HT-29 (cell line): Measurements from ENCODE around the gene DMD. TPM values are rescaled to one million over a fixed set of nuclear protein-coding genes. Genes with fewer than 3 reads are reported as not detected.
"Not testable (repeated sequence)": the region's sequence is repeated elsewhere in the genome, so short reads cannot be mapped to it uniquely, and the experiment has no call there.

ENCODE experiments used
- DNase-seq: peaks from one replicate; pipeline ENCODE4 v3.0.0-alpha.2; 2015; ENCODE audit warnings: low spot score
- total RNA-seq: library from RNA; depleted of rRNA; stranded (reverse); fragments of >200 nt; shearing (Covaris generic); gene quantifications from 2 replicates; pipeline ENCODE4 v1.2.3, GENCODE V29; 2014

DMD gene
- total RNA-seq, 1 experiment from 2014 or later: not detected

GRCh38 chrX:31461266-31461665 lies 1750.1 kb downstream of the DMD start:
- DNase-seq: no peak

- DNase-seq: no peak
These were observed 1752.0 kb downstream of the DMD start for GRCh38 chrX:31459361-31459760.

- no peak for DNase-seq
These were observed 1761.4 kb downstream of the DMD start for GRCh38 chrX:31449965-31450364.

- no peak for DNase-seq
These were observed 1762.3 kb downstream of the DMD start for GRCh38 chrX:31449081-31449480.

GRCh38 chrX:31445542-31445941 lies 1765.8 kb downstream of the DMD start:
- no peak for DNase-seq

- DNase-seq: no peak
These were observed 1767.7 kb downstream of the DMD start for GRCh38 chrX:31443654-31444053.

GRCh38 chrX:31440546-31440945 lies 1770.8 kb downstream of the DMD start:
- no peak for DNase-seq

- DNase-seq: no peak
These were observed 1774.9 kb downstream of the DMD start for GRCh38 chrX:31436424-31436823.

- DNase-seq: no peak
These were observed 1775.8 kb downstream of the DMD start for GRCh38 chrX:31435592-31435991.

GRCh38 chrX:31433856-31434255 lies 1777.5 kb downstream of the DMD start:
- DNase-seq: no peak

- DNase-seq: no peak
These were observed 1781.4 kb downstream of the DMD start for GRCh38 chrX:31429915-31430314.

- DNase-seq: peak; percentile 52
These were observed 1787.7 kb downstream of the DMD start for GRCh38 chrX:31423609-31424189.

- DNase-seq: no peak
These were observed 1789.9 kb downstream of the DMD start for GRCh38 chrX:31421441-31421840.

- DNase-seq: no peak
These were observed 1790.6 kb downstream of the DMD start for GRCh38 chrX:31420711-31421151.

- no peak for DNase-seq
These were observed 1791.0 kb downstream of the DMD start for GRCh38 chrX:31420302-31420701.

- DNase-seq: no peak
These were observed 1814.2 kb downstream of the DMD start for GRCh38 chrX:31397119-31397518.

- no peak for DNase-seq
These were observed 1818.8 kb downstream of the DMD start for GRCh38 chrX:31392513-31392912.

GRCh38 chrX:31388946-31389345 lies 1822.4 kb downstream of the DMD start:
- DNase-seq: no peak

GRCh38 chrX:31384471-31384870 lies 1826.9 kb downstream of the DMD start:
- DNase-seq: no peak

- no peak for DNase-seq
These were observed 1827.4 kb downstream of the DMD start for GRCh38 chrX:31383991-31384390.

- not testable (repeated sequence) for DNase-seq
These were observed 1832.4 kb downstream of the DMD start for GRCh38 chrX:31378973-31379372.

- DNase-seq: not testable (repeated sequence)
These were observed 1833.5 kb downstream of the DMD start for GRCh38 chrX:31377821-31378220.

GRCh38 chrX:31376408-31377022 lies 1834.8 kb downstream of the DMD start:
- DNase-seq: no peak

- no peak for DNase-seq
These were observed 1836.6 kb downstream of the DMD start for GRCh38 chrX:31374786-31375185.
